Activated CD4-positive, alpha-beta memory T cell treated with anti-CD3 and anti-CD28 coated beads, Interleukin-2, amount 10 ng/mL, durations not matched to agents 7 days and 5 days (primary cell): ENCODE measurements around the gene APOA4. TPM values are rescaled to one million over a fixed set of nuclear protein-coding genes. Genes with fewer than 3 reads are reported as not detected.

Experiments
- CTCF ChIA-PET: fragments of 350-600 bp; sonication (Branson Sonifier 250); formaldehyde crosslinking; loops from one replicate; lab custom pipeline; 2021; ENCODE audit warnings: antibody characterized with exemption, inconsistent platforms; lab: Charles Lee
- POLR2A ChIA-PET: fragments of 350-600 bp; sonication (Branson Sonifier 250); formaldehyde crosslinking; loops from one replicate; lab custom pipeline; 2021; ENCODE audit warnings: antibody characterized with exemption; lab: Charles Lee
- DNase-seq: peaks from one replicate; pipeline ENCODE4 v3.0.0-alpha.2; 2020
- H3K27ac Mint-ChIP-seq: one replicate; pipeline ENCODE4 v1.8.0; 2021; ENCODE audit warnings: mild to moderate bottlenecking, mixed read lengths
- H3K27me3 Mint-ChIP-seq: one replicate; pipeline ENCODE4 v1.8.0; 2021; ENCODE audit warnings: mixed read lengths
- H3K36me3 Mint-ChIP-seq: one replicate; pipeline ENCODE4 v1.8.0; 2021; ENCODE audit warnings: low read depth, mixed read lengths
- H3K4me1 Mint-ChIP-seq: one replicate; pipeline ENCODE4 v1.8.0; 2021; ENCODE audit warnings: mixed read lengths
- H3K4me3 Mint-ChIP-seq: one replicate; pipeline ENCODE4 v1.8.0; 2021; ENCODE audit warnings: mild to moderate bottlenecking, mixed read lengths
- H3K9me3 Mint-ChIP-seq: one replicate; pipeline ENCODE4 v1.8.0; 2021; ENCODE audit warnings: mixed read lengths
- total RNA-seq, 2 experiments: library from RNA; stranded (reverse); gene quantifications; one replicate each; pipeline ENCODE4 v1.2.3, GENCODE V29; 2021

The APOA4 gene
- total RNA-seq, 2 experiments from 2014 or later = not detected

- Mint-ChIP-seq H3K4me1 (peaks cover 20% of the 10 kb centered on the region), H3K9me3 (peaks cover under 1% of the 10 kb centered on the region), H3K27ac (no peak overlapping the region), H3K36me3 (peaks cover 78% of the 10 kb centered on the region), H3K27me3 (no peaks in the 10 kb centered on the region), H3K4me3 (no peak overlapping the region)
- ChIA-PET POLR2A (no interaction called here), CTCF (interaction anchor here (1.9 kb wide), 1 partner anchor 24 kb away, joined by 5 read pairs; no protein-coding TSS in a partner anchor)
- DNase-seq = no peak
Measured at GRCh38 chr11:116860303-116860702, 37.2 kb upstream of the APOA4 start.

- ChIA-PET CTCF (interaction anchor here (1.9 kb wide), 1 partner anchor 23 kb away, joined by 5 read pairs; no protein-coding TSS in a partner anchor), POLR2A (no interaction called here)
- peaks cover 27% of the 10 kb centered on the region for H3K4me1 Mint-ChIP-seq
- no peaks in the 10 kb centered on the region for H3K27me3 Mint-ChIP-seq
- no peak overlapping the region for H3K27ac Mint-ChIP-seq
- H3K36me3 Mint-ChIP-seq = peaks cover 78% of the 10 kb centered on the region
- H3K4me3 Mint-ChIP-seq = no peak overlapping the region
- no peak for DNase-seq
- peaks cover 3% of the 10 kb centered on the region for H3K9me3 Mint-ChIP-seq
Measured at GRCh38 chr11:116859175-116859574, 36.1 kb upstream of the APOA4 start.

DNA sequence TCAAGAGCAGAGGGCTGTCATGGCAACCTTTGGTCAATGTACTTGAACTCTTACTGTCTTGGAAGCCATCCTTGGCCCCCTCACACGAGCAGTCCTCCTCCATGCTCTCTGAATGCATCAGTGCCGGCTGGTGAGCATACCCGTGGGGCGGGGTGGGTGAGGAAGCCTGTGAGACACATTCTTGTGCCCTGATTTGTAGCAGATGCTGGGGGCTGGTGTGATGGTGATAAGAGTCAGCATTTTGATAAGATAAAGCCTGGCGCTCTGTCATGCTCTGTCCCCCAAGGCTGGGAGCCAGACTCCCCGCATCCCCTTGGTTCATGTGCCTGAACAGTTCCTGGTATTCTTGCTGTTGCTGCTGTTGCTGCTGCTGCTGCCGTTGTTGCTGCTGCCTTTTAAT is 34.8 kb upstream of the APOA4 start:
- H3K4me1 Mint-ChIP-seq = peaks cover 40% of the 10 kb centered on the region
- no peak overlapping the region for H3K27ac Mint-ChIP-seq
- H3K36me3 Mint-ChIP-seq = peaks cover 71% of the 10 kb centered on the region
- CTCF ChIA-PET = interaction anchor here (8.8 kb wide), 1 partner anchor 22 kb away, joined by 116 read pairs; no protein-coding TSS in a partner anchor
- no peak overlapping the region for H3K4me3 Mint-ChIP-seq
- peaks cover 3% of the 10 kb centered on the region for H3K9me3 Mint-ChIP-seq
- POLR2A ChIA-PET = interaction anchor here (1.2 kb wide), 1 partner anchor 22 kb away, joined by 4 read pairs; no protein-coding TSS in a partner anchor
- DNase-seq = no peak
- H3K27me3 Mint-ChIP-seq = no peaks in the 10 kb centered on the region

DNA sequence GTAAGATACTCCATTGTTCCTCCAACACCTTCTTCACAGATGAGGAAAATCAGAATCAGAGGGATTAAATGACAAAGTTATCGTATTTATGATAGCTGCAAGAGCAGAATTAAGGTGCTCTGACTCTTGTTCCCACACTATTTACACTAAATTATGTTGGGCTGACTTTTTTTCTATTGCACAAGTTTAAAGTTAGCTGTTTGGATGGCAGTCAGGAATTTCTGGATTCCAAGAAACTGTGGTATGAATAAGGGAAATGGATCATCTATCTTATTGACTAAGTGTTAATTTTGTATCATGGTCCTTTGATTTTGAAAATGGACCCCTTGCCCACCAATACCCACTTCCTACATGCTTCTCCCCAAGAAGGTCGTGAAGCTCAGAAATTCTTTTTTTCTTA is 34.2 kb upstream of the APOA4 start:
- CTCF ChIA-PET = interaction anchor here (0.6 to 8.8 kb wide), 2 partner anchors 22 to 248 kb away, joined by 3 to 116 read pairs; no protein-coding TSS in a partner anchor
- Mint-ChIP-seq H3K27me3 (no peaks in the 10 kb centered on the region), H3K36me3 (peaks cover 68% of the 10 kb centered on the region), H3K9me3 (peaks cover 3% of the 10 kb centered on the region), H3K4me1 (peaks cover 45% of the 10 kb centered on the region), H3K27ac (no peak overlapping the region), H3K4me3 (no peak overlapping the region)
- POLR2A ChIA-PET = interaction anchor here (1.2 kb wide), 1 partner anchor 21 kb away, joined by 4 read pairs; no protein-coding TSS in a partner anchor
- DNase-seq = no peak

DNA sequence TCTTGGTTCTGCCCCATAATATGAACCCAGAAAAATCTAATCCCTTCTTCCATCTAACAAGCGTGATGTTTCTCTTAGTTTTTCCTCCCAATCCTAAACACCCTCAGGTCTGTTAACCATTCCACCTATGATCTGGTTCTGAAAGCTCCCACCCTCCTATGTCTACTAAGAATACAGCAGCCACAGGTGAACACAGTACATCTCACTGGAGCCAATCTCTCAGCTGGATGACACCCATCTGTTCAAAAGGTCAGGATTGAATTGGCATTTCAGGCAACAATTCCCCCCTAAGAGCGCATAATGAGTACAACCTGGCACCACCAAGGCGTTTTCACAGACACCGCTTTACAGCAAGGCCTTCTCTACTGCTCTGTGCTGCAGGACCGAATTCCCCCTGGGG is 33.3 kb upstream of the APOA4 start:
- H3K4me3 Mint-ChIP-seq = no peak overlapping the region
- peaks cover 47% of the 10 kb centered on the region for H3K4me1 Mint-ChIP-seq
- CTCF ChIA-PET = interaction anchor here (1.2 to 8.8 kb wide), 2 partner anchors 21 to 250 kb away, joined by 4 to 116 read pairs; no protein-coding TSS in a partner anchor
- H3K36me3 Mint-ChIP-seq = peaks cover 59% of the 10 kb centered on the region
- DNase-seq = no peak
- peak overlapping the region; percentile 58 for H3K27ac Mint-ChIP-seq
- peaks cover 3% of the 10 kb centered on the region for H3K9me3 Mint-ChIP-seq
- no peaks in the 10 kb centered on the region for H3K27me3 Mint-ChIP-seq
- POLR2A ChIA-PET = interaction anchor here (0.6 to 7.1 kb wide), 2 partner anchors 47 to 69 kb away, joined by 4 to 44 read pairs; partner anchors contain the start of gene ZPR1

- Mint-ChIP-seq H3K9me3 (peaks cover 3% of the 10 kb centered on the region), H3K36me3 (peaks cover 49% of the 10 kb centered on the region), H3K27me3 (no peaks in the 10 kb centered on the region), H3K27ac (peak overlapping the region; percentile 81), H3K4me1 (peaks cover 54% of the 10 kb centered on the region), H3K4me3 (peak overlapping the region; percentile 8)
- no peak for DNase-seq
- ChIA-PET POLR2A (interaction anchor here (2.8 to 7.1 kb wide), 3 partner anchors 7 to 74 kb away, joined by 10 to 57 read pairs (median 44); partner anchors contain the start of gene ZPR1), CTCF (interaction anchor here (1.2 to 8.8 kb wide), 4 partner anchors 20 to 251 kb away, joined by 3 to 116 read pairs (median 10); partner anchors contain the start of gene APOA5)
Measured at GRCh38 chr11:116855413-116855812, 32.3 kb upstream of the APOA4 start.

DNA sequence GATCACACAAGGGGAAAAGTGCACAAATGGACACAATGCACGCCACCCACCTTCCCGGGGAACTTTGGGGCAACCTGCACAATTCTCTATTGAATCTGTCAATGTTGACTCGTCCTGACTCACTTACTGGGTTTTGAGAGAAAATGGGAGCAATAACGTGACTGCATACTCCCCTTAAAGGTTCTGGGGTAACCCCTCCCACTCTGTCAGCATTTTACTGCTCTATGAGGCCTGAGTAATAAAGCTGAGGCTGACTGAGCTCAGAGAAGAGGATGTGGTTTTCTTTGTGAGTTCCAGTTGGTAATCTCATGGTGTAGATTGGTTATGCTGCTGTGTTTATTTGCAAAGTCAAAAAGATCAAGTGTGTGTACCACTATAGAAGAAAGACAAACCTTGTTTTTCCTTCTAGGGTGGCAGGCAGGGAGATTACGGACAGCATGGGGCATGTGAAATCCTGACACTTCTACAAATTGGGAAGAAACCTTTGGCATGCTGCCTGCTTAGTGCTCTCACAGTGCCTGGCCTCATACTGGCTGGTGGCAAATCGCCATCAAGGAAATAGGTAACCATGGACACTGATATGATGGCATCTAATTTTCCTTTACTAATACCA is 30.5 kb upstream of the APOA4 start:
- Mint-ChIP-seq H3K27me3 (no peaks in the 10 kb centered on the region), H3K4me3 (peak overlapping the region; percentile 67), H3K9me3 (peaks cover 3% of the 10 kb centered on the region), H3K27ac (peak overlapping the region; percentile 96), H3K4me1 (peaks cover 64% of the 10 kb centered on the region), H3K36me3 (peaks cover 52% of the 10 kb centered on the region)
- ChIA-PET CTCF (interaction anchor here (0.6 to 8.8 kb wide), 13 partner anchors 18 to 378 kb away, joined by 3 to 116 read pairs (median 4); partner anchors contain the start of genes APOA5, PCSK7 and ZPR1), POLR2A (interaction anchor here (0.6 to 9.0 kb wide), 21 partner anchors 9 to 378 kb away, joined by 3 to 93 read pairs (median 6); partner anchors contain the start of genes APOA1, BUD13, PAFAH1B2 and SIDT2)
- DNase-seq = peak; percentile 75

DNA sequence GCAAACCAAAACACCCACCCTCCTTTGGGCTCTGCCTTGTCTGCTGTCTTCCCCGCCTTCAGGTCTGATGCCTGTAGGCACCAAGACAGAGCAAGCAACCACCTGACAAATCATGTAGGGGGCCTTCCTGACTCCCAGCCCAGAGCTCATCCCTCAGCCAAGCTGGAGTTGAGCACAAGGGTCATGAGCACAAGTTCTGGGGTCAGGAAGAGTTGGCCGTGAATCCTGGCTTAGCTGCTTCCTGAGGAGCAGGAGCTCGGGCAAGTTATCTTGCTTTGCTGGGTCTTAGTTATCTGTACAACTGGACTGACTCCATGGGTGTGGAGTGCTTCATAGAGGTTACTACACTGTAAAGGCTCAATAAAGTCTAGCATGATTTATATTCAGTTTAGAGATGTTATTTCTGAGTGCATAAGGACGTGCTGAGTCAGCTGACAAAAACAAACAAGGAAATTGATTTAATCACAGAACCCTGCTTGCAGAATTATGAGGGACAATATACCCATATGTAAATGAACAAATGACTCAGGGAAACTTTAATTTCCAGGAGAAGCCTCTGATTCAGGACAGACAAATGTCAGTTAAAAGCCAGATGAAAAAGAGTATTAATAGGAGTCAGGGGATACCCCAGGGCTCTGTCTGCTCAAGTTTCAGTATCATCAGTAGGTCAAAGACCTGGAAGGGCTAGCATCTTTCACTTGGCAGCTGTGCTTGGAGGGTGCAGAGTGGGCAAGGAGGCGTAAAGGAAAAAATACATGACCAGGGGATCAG is 29.3 kb upstream of the APOA4 start:
- H3K4me3 Mint-ChIP-seq = peak overlapping the region; percentile 67
- no peaks in the 10 kb centered on the region for H3K27me3 Mint-ChIP-seq
- peak; percentile 26 for DNase-seq
- peaks cover 48% of the 10 kb centered on the region for H3K36me3 Mint-ChIP-seq
- POLR2A ChIA-PET = interaction anchor here (0.9 to 9.0 kb wide), 16 partner anchors 10 to 379 kb away, joined by 3 to 93 read pairs (median 10); partner anchors contain the start of genes APOA1, BUD13, PAFAH1B2 and PCSK7
- peaks cover 64% of the 10 kb centered on the region for H3K4me1 Mint-ChIP-seq
- CTCF ChIA-PET = interaction anchor here (1.0 to 8.8 kb wide), 7 partner anchors 13 to 379 kb away, joined by 3 to 116 read pairs (median 6); partner anchors contain the start of genes APOA5 and PCSK7
- peak overlapping the region; percentile 96 for H3K27ac Mint-ChIP-seq
- H3K9me3 Mint-ChIP-seq = peaks cover 3% of the 10 kb centered on the region

- DNase-seq = peak; percentile 76
- peaks cover 65% of the 10 kb centered on the region for H3K4me1 Mint-ChIP-seq
- CTCF ChIA-PET = interaction anchor here (0.7 to 8.8 kb wide), 7 partner anchors 12 to 294 kb away, joined by 3 to 116 read pairs (median 4); partner anchors contain the start of gene APOA5
- H3K36me3 Mint-ChIP-seq = peaks cover 48% of the 10 kb centered on the region
- peak overlapping the region; percentile 67 for H3K4me3 Mint-ChIP-seq
- H3K9me3 Mint-ChIP-seq = peaks cover 3% of the 10 kb centered on the region
- peak overlapping the region; percentile 96 for H3K27ac Mint-ChIP-seq
- H3K27me3 Mint-ChIP-seq = no peaks in the 10 kb centered on the region
- POLR2A ChIA-PET = interaction anchor here (0.7 to 9.0 kb wide), 14 partner anchors 9 to 379 kb away, joined by 3 to 93 read pairs (median 8); partner anchors contain the start of genes APOA1, BUD13, PAFAH1B2 and PCSK7
Measured at GRCh38 chr11:116851626-116852025, 28.5 kb upstream of the APOA4 start.

DNA sequence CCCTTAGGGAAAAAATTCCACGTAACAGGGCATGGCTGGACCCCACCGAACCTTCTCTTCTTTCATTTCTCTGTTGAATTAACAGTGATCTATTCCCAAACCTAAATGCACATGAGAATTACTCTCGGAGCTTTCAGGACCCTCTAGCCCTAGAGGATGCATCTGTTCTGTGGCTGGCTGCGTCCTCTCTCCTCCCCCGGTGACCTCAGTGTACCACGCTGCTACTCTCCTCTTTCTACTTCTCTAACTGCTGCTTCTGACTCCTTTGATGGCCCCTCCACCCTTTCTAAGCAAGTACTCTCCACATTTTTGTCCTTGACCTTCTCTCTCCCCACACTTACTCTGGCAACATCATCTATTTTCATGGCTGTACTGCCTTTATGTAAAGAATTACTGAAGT is 26.4 kb upstream of the APOA4 start:
- Mint-ChIP-seq H3K27me3 (no peaks in the 10 kb centered on the region), H3K4me3 (no peak overlapping the region), H3K36me3 (peaks cover 53% of the 10 kb centered on the region), H3K9me3 (no peaks in the 10 kb centered on the region), H3K4me1 (peaks cover 51% of the 10 kb centered on the region), H3K27ac (no peak overlapping the region)
- POLR2A ChIA-PET = interaction anchor here (0.7 to 9.0 kb wide), 5 partner anchors 13 to 323 kb away, joined by 3 to 93 read pairs (median 44); partner anchors contain the start of genes APOA1, BUD13, SIK3 and ZPR1
- CTCF ChIA-PET = interaction anchor here (3.5 to 8.8 kb wide), 2 partner anchors 14 to 58 kb away, joined by 21 to 116 read pairs; partner anchors contain the start of gene APOA5
- DNase-seq = no peak

DNA sequence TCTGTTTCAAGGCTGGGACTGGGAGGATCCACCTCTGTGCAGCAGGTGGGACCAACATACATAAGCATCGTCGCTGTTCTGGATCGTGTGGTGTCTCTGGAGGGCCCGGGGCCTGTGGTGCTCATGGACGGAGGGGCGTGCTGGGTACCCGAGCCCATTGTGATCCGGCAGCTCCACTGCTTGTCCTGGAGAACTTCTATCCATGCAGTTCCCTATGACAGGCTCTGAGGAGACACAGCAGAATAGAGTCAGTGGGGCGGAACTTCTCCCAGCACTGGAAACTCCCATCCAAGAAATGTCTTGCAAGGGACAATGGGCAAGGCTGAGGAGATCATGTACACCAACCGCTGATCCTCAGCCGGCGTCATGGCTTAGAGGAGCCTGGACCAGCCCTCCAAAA is 26.0 kb upstream of the APOA4 start:
- Mint-ChIP-seq H3K27me3 (no peaks in the 10 kb centered on the region), H3K4me3 (no peak overlapping the region), H3K36me3 (peaks cover 50% of the 10 kb centered on the region), H3K4me1 (peaks cover 46% of the 10 kb centered on the region), H3K27ac (no peak overlapping the region), H3K9me3 (no peaks in the 10 kb centered on the region)
- POLR2A ChIA-PET = interaction anchor here (0.7 to 9.0 kb wide), 2 partner anchors 13 to 249 kb away, joined by 3 to 93 read pairs; partner anchors contain the start of genes APOA1 and SIK3
- CTCF ChIA-PET = interaction anchor here (3.5 to 8.8 kb wide), 3 partner anchors 13 to 58 kb away, joined by 21 to 116 read pairs (median 25); partner anchors contain the start of genes APOA1 and APOA5
- DNase-seq = no peak
